ENCODE results near the gene UNK. TPM values are rescaled to one million over a fixed set of nuclear protein-coding genes. Genes with fewer than 3 reads are reported as not detected.

UNK gene
- total and polyA plus RNA-seq, 2 donors from 2014 or later: 12.0 to 35.5 TPM

DNA sequence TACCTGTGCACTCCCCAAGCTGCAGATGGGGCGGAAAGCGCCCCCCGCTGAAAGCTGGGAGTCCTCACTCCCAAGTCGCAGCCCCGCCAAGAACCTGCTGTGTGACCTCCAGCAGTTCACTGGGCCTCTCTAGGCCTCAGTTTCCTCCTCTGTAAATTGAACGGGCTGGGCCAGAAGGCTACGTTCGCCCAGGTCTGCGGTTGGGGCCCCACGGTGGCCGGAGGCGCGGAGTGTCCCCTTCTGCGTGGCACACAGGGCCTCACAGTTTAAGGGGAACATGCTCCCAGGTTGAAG lies 20.2 kb upstream of the UNK start:
- TF ChIP-seq, protein P1, sequence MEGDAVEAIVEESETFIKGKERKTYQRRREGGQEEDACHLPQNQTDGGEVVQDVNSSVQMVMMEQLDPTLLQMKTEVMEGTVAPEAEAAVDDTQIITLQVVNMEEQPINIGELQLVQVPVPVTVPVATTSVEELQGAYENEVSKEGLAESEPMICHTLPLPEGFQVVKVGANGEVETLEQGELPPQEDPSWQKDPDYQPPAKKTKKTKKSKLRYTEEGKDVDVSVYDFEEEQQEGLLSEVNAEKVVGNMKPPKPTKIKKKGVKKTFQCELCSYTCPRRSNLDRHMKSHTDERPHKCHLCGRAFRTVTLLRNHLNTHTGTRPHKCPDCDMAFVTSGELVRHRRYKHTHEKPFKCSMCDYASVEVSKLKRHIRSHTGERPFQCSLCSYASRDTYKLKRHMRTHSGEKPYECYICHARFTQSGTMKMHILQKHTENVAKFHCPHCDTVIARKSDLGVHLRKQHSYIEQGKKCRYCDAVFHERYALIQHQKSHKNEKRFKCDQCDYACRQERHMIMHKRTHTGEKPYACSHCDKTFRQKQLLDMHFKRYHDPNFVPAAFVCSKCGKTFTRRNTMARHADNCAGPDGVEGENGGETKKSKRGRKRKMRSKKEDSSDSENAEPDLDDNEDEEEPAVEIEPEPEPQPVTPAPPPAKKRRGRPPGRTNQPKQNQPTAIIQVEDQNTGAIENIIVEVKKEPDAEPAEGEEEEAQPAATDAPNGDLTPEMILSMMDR (IDR thresholded peaks at IDR 0.05; ENCODE audit: borderline replicate concordance, extremely low read depth, insufficient read depth): no peak
- H3K9ac ChIP-seq (ENCODE audit: low read length in 3 of 3): peak overlapping the region in 2 of 3 donors; percentile 54 to 75
- H3K4me3 ChIP-seq (ENCODE audit: low read length in 3 of 3): peak overlapping the region; percentile 31 to 73 (median 41)
- H3K9me3 ChIP-seq (ENCODE audit: control insufficient read depth in 2 of 3, insufficient read depth in 1 of 3, low read length in 3 of 3): no peaks in the 10 kb centered on the region
- peaks cover 0 to 12% (median 12%) of the 10 kb centered on the region in 3 donors for H3K4me1 ChIP-seq (ENCODE audit: control insufficient read depth in 2 of 3, insufficient read depth in 2 of 3, low read depth in 1 of 3, low read length in 3 of 3)
- H3K36me3 ChIP-seq (ENCODE audit: control insufficient read depth in 2 of 3, insufficient read depth in 3 of 3, low read length in 3 of 3): no peaks in the 10 kb centered on the region
- DNase-seq (no peak), FAIRE-seq (no peak)
- peak overlapping the region; percentile 78 to 81 for H3K27ac ChIP-seq (ENCODE audit: low read depth in 2 of 2, low read length in 2 of 2)
- H3K27me3 ChIP-seq (ENCODE audit: control insufficient read depth, insufficient read depth, low read length): no peaks in the 10 kb centered on the region
- intact Hi-C loops (cut with DNase I): no loop called here

DNA sequence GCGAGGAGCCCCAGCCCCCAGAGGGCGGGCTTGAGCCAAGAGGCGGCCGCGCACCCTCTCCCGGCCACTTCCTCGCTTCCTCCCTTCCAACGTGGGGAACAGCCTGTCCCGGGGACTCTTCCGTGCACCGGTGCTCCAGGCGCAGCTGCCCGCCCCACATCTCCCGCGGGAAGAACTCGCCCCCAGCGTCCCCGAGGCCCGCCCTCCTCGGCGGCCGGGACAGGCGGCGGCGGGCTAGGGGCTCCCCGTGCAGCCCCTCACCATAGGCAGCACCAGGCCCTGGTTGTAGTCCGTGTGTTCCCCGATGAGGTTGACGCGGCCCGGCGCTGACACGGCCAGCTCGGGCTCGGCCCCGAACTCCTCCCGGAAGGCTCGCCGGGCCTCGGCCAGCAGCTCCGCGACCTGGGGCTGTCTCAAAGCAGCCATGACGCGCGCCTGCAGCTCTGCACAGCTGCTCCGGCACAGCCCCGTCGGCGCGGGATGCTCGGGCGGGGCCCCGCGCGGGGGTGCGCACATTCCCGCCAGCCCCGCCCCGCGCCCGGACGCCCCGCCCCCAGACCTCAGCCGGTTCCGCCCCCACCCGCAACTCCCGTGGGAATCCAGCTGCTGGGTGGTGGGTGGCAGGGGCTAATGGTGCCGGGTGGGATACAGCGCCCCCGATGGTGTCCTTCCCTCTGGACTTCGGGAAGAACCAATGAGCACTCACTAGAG lies 19.7 kb upstream of the UNK start, which contains the start of gene GALK1:
Gene GALK1 (minus strand): TSS at position 482 of the 711 bp plus-strand sequence. CDS start 56 bp downstream, at position 426.
- Histone ChIP-seq H3K4me1 (ENCODE audit: control insufficient read depth in 2 of 3, insufficient read depth in 2 of 3, low read depth in 1 of 3, low read length in 3 of 3) (peaks cover 0 to 9% (median 8%) of the 10 kb centered on the region in 3 donors), H3K9me3 (ENCODE audit: control insufficient read depth in 2 of 3, insufficient read depth in 1 of 3, low read length in 3 of 3) (no peaks in the 10 kb centered on the region), H3K27me3 (ENCODE audit: control insufficient read depth, insufficient read depth, low read length) (no peaks in the 10 kb centered on the region), H3K4me3 (ENCODE audit: low read length in 3 of 3) (peak within 1 kb of the TSS; percentile 31 to 73 (median 41)), H3K36me3 (ENCODE audit: control insufficient read depth in 2 of 3, insufficient read depth in 3 of 3, low read length in 3 of 3) (no peaks in the 10 kb centered on the region), H3K9ac (ENCODE audit: low read length in 3 of 3) (peak within 1 kb of the TSS in 2 of 3 donors; percentile 54 to 75), H3K27ac (ENCODE audit: low read depth in 2 of 2, low read length in 2 of 2) (peak within 1 kb of the TSS; percentile 78 to 82)
- intact Hi-C loops (cut with DNase I): no loop called here
- FAIRE-seq (no peak), DNase-seq (peak; percentile 74 to 93 (median 87))
- TF ChIP-seq, protein P1 (IDR thresholded peaks at IDR 0.05; ENCODE audit: borderline replicate concordance, extremely low read depth, insufficient read depth): peak; percentile 52

DNA sequence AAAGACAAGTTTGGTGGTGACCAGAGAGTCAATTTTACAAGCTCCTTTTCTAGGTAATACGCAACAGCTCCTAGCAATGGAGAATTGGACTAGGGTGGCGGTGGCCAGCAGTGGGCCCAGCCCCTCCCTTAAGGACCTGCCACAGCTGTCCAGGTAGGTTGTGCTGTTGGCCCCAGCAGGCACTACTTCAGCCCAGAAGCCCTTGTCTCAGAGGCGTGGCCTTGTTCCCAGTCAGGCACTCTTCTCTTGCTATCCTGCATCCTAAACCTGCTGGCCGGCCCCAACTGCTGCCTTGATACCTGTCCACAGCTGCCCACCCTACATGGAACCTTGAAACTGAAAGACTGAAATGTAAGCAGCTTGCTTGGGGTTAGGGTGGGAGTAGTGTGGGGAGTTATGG lies 18.6 kb upstream of the UNK start:
- Histone ChIP-seq H3K36me3 (ENCODE audit: control insufficient read depth in 2 of 3, insufficient read depth in 3 of 3, low read length in 3 of 3) (no peaks in the 10 kb centered on the region), H3K4me1 (ENCODE audit: control insufficient read depth in 2 of 3, insufficient read depth in 2 of 3, low read depth in 1 of 3, low read length in 3 of 3) (peaks cover 0 to 9% (median 6%) of the 10 kb centered on the region in 3 donors), H3K27ac (ENCODE audit: low read depth in 2 of 2, low read length in 2 of 2) (no peak overlapping the region), H3K4me3 (ENCODE audit: low read length in 3 of 3) (no peak overlapping the region), H3K9me3 (ENCODE audit: control insufficient read depth in 2 of 3, insufficient read depth in 1 of 3, low read length in 3 of 3) (no peaks in the 10 kb centered on the region), H3K27me3 (ENCODE audit: control insufficient read depth, insufficient read depth, low read length) (no peaks in the 10 kb centered on the region), H3K9ac (ENCODE audit: low read length in 3 of 3) (no peak overlapping the region)
- DNase-seq: peak in 1 of 5 donors; percentile 47
- TF ChIP-seq, protein P1 (IDR thresholded peaks at IDR 0.05; ENCODE audit: borderline replicate concordance, extremely low read depth, insufficient read depth): no peak
- FAIRE-seq: no peak
- intact Hi-C loops (cut with DNase I): no loop called here

All from kidney (tissue), 14 donors.